Measurements from ENCODE around the gene SYNE2.

SYNE2 gene

DNA sequence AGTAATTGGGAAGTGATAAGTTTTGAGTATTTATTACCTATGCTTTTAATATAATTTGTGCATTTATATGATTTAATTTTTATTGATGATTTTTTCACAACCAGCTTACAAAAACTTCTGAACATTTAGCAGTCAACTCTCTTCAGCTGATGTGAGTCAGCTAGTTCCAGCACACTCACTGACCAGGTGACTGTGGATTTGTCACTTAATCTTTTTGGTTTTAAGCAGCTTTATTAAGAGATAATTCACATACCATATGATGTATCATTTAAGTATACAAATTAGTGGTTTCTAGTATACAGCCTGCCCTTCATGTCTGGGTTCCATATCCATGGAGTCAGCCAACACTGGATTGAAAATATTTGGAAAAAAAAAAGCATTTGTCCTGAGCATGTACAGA is 103.5 kb downstream of the SYNE2 start:
- DNase-seq (ENCODE audit: low spot score) = no peak

GRCh38 chr14:63960926-63961567 is 108.2 kb downstream of the SYNE2 start:
- DNase-seq (ENCODE audit: low spot score) = no peak

GRCh38 chr14:63962906-63963305 is 110.1 kb downstream of the SYNE2 start:
- no peak for DNase-seq (ENCODE audit: low spot score)

- no peak for DNase-seq (ENCODE audit: low spot score)
Observed at GRCh38 chr14:63963439-63963838, 110.6 kb downstream of the SYNE2 start.

DNA sequence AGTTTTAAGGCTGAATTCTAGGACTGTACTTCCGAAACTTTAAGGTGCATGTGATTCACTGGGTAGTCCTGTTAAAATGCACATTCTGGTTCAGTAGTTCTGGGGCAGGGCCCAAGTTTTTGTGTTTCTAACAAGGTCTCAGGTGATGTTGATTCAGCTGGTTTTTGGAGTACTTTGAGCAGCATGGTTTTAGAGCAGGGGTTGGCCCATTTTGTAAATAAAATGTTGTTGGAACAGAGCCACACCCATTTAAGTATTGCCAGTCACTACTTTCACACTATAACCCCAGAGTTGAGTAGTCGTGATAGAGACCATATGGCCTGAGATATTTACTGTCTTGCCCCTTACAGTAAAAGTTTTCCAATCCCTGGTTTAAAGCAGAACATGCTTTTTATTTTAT is 111.3 kb downstream of the SYNE2 start:
- DNase-seq (ENCODE audit: low spot score) = no peak

- no peak for DNase-seq (ENCODE audit: low spot score)
Observed at GRCh38 chr14:63966407-63966806, 113.6 kb downstream of the SYNE2 start.

- DNase-seq (ENCODE audit: low spot score) = no peak
Observed at GRCh38 chr14:63972323-63972932, 119.6 kb downstream of the SYNE2 start.

- DNase-seq (ENCODE audit: low spot score) = no peak
Observed at GRCh38 chr14:63974176-63974575, 121.4 kb downstream of the SYNE2 start.

- no peak for DNase-seq (ENCODE audit: low spot score)
Observed at GRCh38 chr14:63981569-63981968, 128.8 kb downstream of the SYNE2 start.

DNA sequence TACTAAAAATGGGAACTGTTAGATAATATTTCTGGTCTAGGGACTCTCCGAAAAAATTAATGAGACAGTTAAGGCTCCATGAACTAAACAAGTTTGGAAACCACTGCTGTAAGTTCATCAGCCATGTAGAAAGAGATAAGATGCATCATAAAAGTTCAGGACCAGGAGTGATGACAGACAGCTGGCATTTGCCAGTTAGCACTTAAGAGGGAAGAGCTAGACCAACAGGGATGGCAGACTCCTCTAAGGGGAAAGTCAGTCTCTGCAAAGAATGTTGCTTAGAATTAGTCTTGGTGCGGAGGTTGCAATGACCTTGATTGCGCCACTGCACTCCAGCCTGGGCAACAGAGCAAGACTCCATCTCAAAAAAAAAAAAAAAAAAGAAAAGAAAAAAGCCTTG is 129.4 kb downstream of the SYNE2 start:
- DNase-seq (ENCODE audit: low spot score) = no peak

- DNase-seq (ENCODE audit: low spot score) = no peak
Observed at GRCh38 chr14:63982629-63983028, 129.8 kb downstream of the SYNE2 start.

- no peak for DNase-seq (ENCODE audit: low spot score)
Observed at GRCh38 chr14:63986789-63987533, 134.2 kb downstream of the SYNE2 start.

- no peak for DNase-seq (ENCODE audit: low spot score)
Observed at GRCh38 chr14:63988579-63988978, 135.8 kb downstream of the SYNE2 start.

- no peak for DNase-seq (ENCODE audit: low spot score)
Observed at GRCh38 chr14:63991833-63992232, 139.0 kb downstream of the SYNE2 start.

DNA sequence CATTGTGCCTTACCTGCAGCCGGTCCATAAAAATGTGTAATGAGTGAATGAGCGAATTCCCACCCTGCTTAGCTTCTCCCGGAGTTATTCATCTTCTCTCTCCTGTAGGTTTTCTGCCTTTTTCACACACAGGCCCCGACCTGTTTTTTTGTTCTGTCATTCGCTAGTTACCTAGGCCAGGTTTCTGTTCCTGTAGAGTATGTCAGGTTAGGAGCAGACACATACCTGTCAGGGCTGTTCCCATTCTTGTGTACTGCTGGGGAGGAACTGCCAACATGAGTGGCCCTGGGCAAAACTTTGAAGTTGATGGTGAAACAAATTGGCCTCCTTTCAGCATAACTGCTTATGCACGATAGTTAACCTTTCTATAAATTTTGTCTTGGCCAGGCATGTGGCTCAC is 140.1 kb downstream of the SYNE2 start:
- DNase-seq (ENCODE audit: low spot score) = no peak

DNA sequence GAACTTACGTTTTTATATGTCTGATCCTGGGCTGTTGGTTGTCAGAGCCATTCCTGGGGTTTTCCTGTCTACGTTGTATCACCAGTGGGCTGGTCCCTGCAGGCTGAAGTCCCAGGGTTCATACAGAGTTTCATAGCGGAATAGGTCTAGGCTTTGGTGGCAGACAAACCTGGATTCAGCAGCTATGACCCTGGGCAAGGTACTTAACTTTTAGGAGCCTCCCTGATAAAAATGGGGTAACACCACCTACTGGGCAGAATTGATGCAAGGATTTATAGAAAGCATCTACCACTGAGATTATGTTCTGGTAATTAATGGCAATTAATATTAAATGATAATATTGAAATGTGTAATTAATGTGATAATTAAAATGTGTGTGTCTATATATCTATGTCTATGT is 141.2 kb downstream of the SYNE2 start:
- no peak for DNase-seq (ENCODE audit: low spot score)

GRCh38 chr14:63995285-63995684 is 142.5 kb downstream of the SYNE2 start:
- no peak for DNase-seq (ENCODE audit: low spot score)

DNA sequence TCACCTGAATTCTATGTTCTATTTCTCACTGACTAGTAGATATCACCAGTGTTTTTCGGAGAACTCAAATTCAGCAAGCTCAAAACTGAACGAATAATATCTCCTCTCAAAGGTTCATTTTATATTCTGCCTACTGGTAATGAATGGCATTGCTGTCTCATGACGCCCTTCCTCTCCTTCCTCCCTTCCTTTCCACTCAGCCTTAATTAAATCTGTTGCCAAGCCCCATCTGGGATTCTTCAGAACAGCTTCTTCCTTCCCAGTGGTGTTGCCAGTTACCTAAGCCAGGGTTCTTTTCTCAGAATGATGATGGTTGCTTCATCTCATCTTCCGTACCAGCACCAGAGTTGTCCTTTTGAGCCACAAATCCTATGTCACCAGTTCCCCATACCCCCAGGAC is 143.2 kb downstream of the SYNE2 start:
- no peak for DNase-seq (ENCODE audit: low spot score)

GRCh38 chr14:63996625-63997220 is 143.9 kb downstream of the SYNE2 start:
- DNase-seq (ENCODE audit: low spot score) = no peak

- DNase-seq (ENCODE audit: low spot score) = no peak
Observed at GRCh38 chr14:64000749-64001148, 147.9 kb downstream of the SYNE2 start.

GRCh38 chr14:64005822-64006221 is 153.0 kb downstream of the SYNE2 start:
- no peak for DNase-seq (ENCODE audit: low spot score)

DNA sequence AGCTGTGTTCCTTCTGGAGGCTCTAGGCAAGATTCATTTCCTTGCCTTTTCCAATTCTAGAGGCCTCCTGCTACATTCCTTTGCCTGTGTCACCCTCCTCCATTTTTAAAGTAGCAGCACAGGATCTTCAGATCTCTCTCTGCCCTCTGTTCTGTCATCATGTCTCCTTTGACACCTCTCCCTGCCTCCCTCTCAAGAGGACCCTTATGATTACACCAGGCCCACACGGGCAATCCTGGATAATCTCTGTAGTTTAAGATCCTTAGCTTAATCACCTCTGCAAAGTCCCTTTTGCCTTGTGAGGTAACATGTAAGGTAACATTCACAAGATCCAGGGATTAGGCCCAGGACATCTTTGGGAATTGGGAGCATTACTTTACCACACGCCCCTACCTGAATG is 155.2 kb downstream of the SYNE2 start:
- DNase-seq (ENCODE audit: low spot score) = no peak

GRCh38 chr14:64012003-64012402 is 159.2 kb downstream of the SYNE2 start:
- DNase-seq (ENCODE audit: low spot score) = no peak

Measured in cerebellar cortex (tissue), 1 donor.